Tibial artery (tissue), 4 donors: ENCODE results near the gene BACH2.
A peak's percentile ranks its signal among the peaks of the same experiment; 100 is the strongest.

Source experiments
- DNase-seq, 2 donors: peaks; one replicate each; pipeline ENCODE4 v3.0.0-alpha.2; 2019
- H3K27ac ChIP-seq, 2 donors: fragments of 200-600 bp; sonication (generic) in 1 of 2; 1 replicate in 1 of 2; 2 replicates in 1 of 2; pipeline ENCODE4 v1.5.1; 2018 to 2019; ENCODE audit warnings: mild to moderate bottlenecking in 1 of 2
- H3K27me3 ChIP-seq, 2 donors: fragments of 200-600 bp; sonication (generic) in 1 of 2; one replicate each; pipeline versions ENCODE4 v1.5.1 to v1.6.0; 2016 to 2019
- H3K36me3 ChIP-seq, 3 donors: fragments of 200-600 bp; sonication (generic) in 2 of 3; one replicate each; pipeline ENCODE4 v1.5.1; 2016 to 2019; ENCODE audit warnings: mild to moderate bottlenecking in 2 of 3
- H3K4me1 ChIP-seq, 4 donors: fragments of 200-600 bp; sonication (generic) in 2 of 4; 1 replicate in 3 of 4; 2 replicates in 1 of 4; pipeline ENCODE4 v1.5.1; 2016 to 2019
- H3K4me3 ChIP-seq, 2 donors: fragments of 200-600 bp; sonication (generic) in 1 of 2; 1 replicate in 1 of 2; 2 replicates in 1 of 2; pipeline ENCODE4 v1.5.1; 2018 to 2019; ENCODE audit warnings: mild to moderate bottlenecking in 2 of 2
- H3K9me3 ChIP-seq, 3 donors: fragments of 200-600 bp; sonication (generic) in 1 of 3; one replicate each; pipeline ENCODE4 v1.5.1; 2016 to 2019
- CTCF ChIP-seq, 2 experiments: fragments of 200-600 bp in 1 of 2; fragments of 450-650 bp in 1 of 2; IDR thresholded peaks; one replicate each; pipeline ENCODE4 v1.5.1; 2017 to 2019; ENCODE audit warnings: antibody characterized with exemption in 2 of 2, mild to moderate bottlenecking in 1 of 2, moderate library complexity in 1 of 2
- intact Hi-C: fragments of 100-400 bp; cut with DNase I; formaldehyde crosslinking; loops from one replicate; pipeline ENCODE4 v1.15.0; 2023; ENCODE audit warnings: low total_unique reads

Gene BACH2

GRCh38 chr6:90184334-90185298 is 112.0 kb downstream of the BACH2 start:
- Histone ChIP-seq H3K36me3 (no peaks in the 10 kb centered on the region), H3K9me3 (no peaks in the 10 kb centered on the region), H3K27me3 (no peaks in the 10 kb centered on the region), H3K4me1 (peaks cover 0 to 8% (median 0%) of the 10 kb centered on the region in 4 donors), H3K4me3 (no peak overlapping the region), H3K27ac (no peak overlapping the region)
- no peak for DNase-seq
- TF ChIP-seq CTCF (IDR thresholded peaks at IDR 0.05), result no peak
- intact Hi-C loops, result no loop called here

GRCh38 chr6:90183587-90184333 is 112.9 kb downstream of the BACH2 start:
- H3K4me1 ChIP-seq, result peaks cover 0 to 8% (median 2%) of the 10 kb centered on the region in 4 donors
- intact Hi-C loops, result no loop called here
- H3K4me3 ChIP-seq, result no peak overlapping the region
- no peaks in the 10 kb centered on the region for H3K27me3 ChIP-seq
- no peak for TF ChIP-seq CTCF (IDR thresholded peaks at IDR 0.05)
- H3K27ac ChIP-seq, result no peak overlapping the region
- no peaks in the 10 kb centered on the region for H3K36me3 ChIP-seq
- H3K9me3 ChIP-seq, result no peaks in the 10 kb centered on the region
- no peak for DNase-seq

GRCh38 chr6:90180526-90180925 is 116.1 kb downstream of the BACH2 start:
- Histone ChIP-seq H3K4me3 (no peak overlapping the region), H3K9me3 (no peaks in the 10 kb centered on the region), H3K4me1 (peaks cover 0 to 26% (median 11%) of the 10 kb centered on the region in 4 donors), H3K36me3 (no peaks in the 10 kb centered on the region), H3K27me3 (no peaks in the 10 kb centered on the region), H3K27ac (no peak overlapping the region)
- TF ChIP-seq CTCF (IDR thresholded peaks at IDR 0.05), result no peak
- DNase-seq, result no peak
- intact Hi-C loops, result no loop called here

- peaks cover 0 to 23% (median 11%) of the 10 kb centered on the region in 4 donors for H3K4me1 ChIP-seq
- no peaks in the 10 kb centered on the region for H3K9me3 ChIP-seq
- H3K36me3 ChIP-seq, result no peaks in the 10 kb centered on the region
- no peak for DNase-seq
- H3K4me3 ChIP-seq, result no peak overlapping the region
- no peak overlapping the region for H3K27ac ChIP-seq
- peak; percentile 23 to 26 for TF ChIP-seq CTCF (IDR thresholded peaks at IDR 0.05)
- H3K27me3 ChIP-seq, result no peaks in the 10 kb centered on the region
- intact Hi-C loops, result no loop called here
Observed at GRCh38 chr6:90179190-90180169, 117.2 kb downstream of the BACH2 start.

GRCh38 chr6:90178384-90178855 is 118.2 kb downstream of the BACH2 start:
- H3K36me3 ChIP-seq, result no peaks in the 10 kb centered on the region
- no peak for TF ChIP-seq CTCF (IDR thresholded peaks at IDR 0.05)
- DNase-seq, result no peak
- intact Hi-C loops, result no loop called here
- no peaks in the 10 kb centered on the region for H3K27me3 ChIP-seq
- H3K4me3 ChIP-seq, result peak overlapping the region in 1 of 2 donors; percentile 4
- H3K27ac ChIP-seq, result peak overlapping the region; percentile 3 to 37
- H3K9me3 ChIP-seq, result no peaks in the 10 kb centered on the region
- peaks cover 0 to 20% (median 11%) of the 10 kb centered on the region in 4 donors for H3K4me1 ChIP-seq
